Breast epithelium (tissue), 4 donors: ENCODE measurements around the gene NATD1. TPM values are rescaled to one million over a fixed set of nuclear protein-coding genes. Genes with fewer than 3 reads are reported as not detected.

ENCODE experiments used
- DNase-seq, 2 donors: peaks; one replicate each; pipeline ENCODE4 v3.0.0-alpha.2; 2019; ENCODE audit warnings: low spot score in 2 of 2
- H3K27ac ChIP-seq, 2 donors: fragments of 200-600 bp; sonication (generic) in 1 of 2; one replicate each; pipeline ENCODE4 v1.5.1; 2016 to 2019; ENCODE audit warnings: mild to moderate bottlenecking in 1 of 2
- H3K27me3 ChIP-seq, 2 donors: fragments of 200-600 bp; sonication (generic) in 1 of 2; one replicate each; pipeline versions ENCODE4 v1.5.1 to v1.6.0; 2017 to 2019; ENCODE audit warnings: control low read depth in 1 of 2, mild to moderate bottlenecking in 1 of 2
- H3K36me3 ChIP-seq: fragments of 200-600 bp; one replicate; pipeline ENCODE4 v1.5.1; 2019
- H3K4me1 ChIP-seq, 2 donors: fragments of 200-600 bp; sonication (generic); one replicate each; pipeline ENCODE4 v1.5.1; 2016 to 2019; ENCODE audit warnings: control low read depth in 1 of 2
- H3K4me3 ChIP-seq, 3 donors: fragments of 200-600 bp; sonication (generic); 1 replicate in 2 of 3; 2 replicates in 1 of 3; pipeline ENCODE4 v1.5.1; 2016 to 2019; ENCODE audit warnings: mild to moderate bottlenecking in 3 of 3, moderate library complexity in 2 of 3
- H3K9me3 ChIP-seq, 2 donors: fragments of 200-600 bp; sonication (generic) in 1 of 2; one replicate each; pipeline ENCODE4 v1.5.1; 2016 to 2019; ENCODE audit warnings: control low read depth in 1 of 2
- POLR2A ChIP-seq: fragments of 450-650 bp; IDR thresholded peaks from one replicate; pipeline ENCODE4 v1.6.1; 2016; ENCODE audit warnings: antibody characterized with exemption, mild to moderate bottlenecking, moderate library complexity
- POLR2AphosphoS5 ChIP-seq, 3 donors: sonication (generic); formaldehyde crosslinking; IDR thresholded peaks; one replicate each; pipeline ENCODE4 v1.6.1; 2017; ENCODE audit warnings: antibody characterized with exemption in 3 of 3
- intact Hi-C: fragments of 100-400 bp; cut with DNase I; formaldehyde crosslinking; loops from one replicate; pipeline ENCODE4 v1.15.1; 2023; ENCODE audit warnings: low total_unique reads
- total RNA-seq, 3 donors: library from RNA; depleted of rRNA; stranded (reverse); fragments of >200 nt; gene quantifications; one replicate each; pipeline ENCODE4 v1.1.0, GENCODE V29; 2016
- TF ChIP-seq, protein P1 (sequence below), 3 donors: fragments of 450-650 bp; IDR thresholded peaks; one replicate each; pipeline ENCODE4 v1.5.1; 2016 to 2017; ENCODE audit warnings: antibody characterized with exemption in 3 of 3, mild to moderate bottlenecking in 3 of 3, moderate library complexity in 3 of 3

The NATD1 gene
- total RNA-seq, 3 donors from 2014 or later, result 8.2 to 11.8 (median 8.6) TPM

DNA sequence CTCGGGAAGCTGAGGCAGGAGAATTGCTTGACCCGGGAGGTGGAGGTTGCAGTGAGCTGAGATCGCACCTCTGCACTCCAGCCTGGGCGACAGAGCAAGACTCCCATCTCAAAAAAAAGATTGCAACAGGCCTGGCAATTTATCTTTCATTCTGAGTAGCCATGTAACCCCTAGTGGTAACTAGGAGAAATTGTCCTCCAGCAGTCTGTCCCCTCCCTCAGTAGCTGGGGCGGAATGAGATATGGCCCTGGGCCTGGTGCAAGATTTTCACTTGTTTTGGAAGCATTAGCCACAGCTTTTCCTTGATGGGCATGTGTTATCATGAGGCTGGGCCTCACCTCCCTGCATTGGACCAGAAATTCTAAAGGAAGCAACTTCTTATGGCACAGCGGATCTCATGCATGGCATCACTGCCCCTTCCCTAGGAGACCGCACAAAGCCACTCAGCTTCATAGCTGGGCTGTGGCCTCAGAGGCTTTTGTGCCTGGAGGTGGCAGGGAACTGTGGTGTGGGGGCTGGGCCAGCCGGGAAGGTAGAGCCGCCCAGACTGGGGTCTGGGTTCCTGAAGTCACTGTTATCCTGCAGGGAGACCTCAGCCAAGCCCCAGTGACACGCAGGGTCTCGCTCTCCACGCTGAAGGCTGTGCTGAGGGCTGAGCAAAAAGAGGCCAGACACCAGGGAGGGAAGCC is 13.4 kb downstream of the NATD1 start:
- no peak overlapping the region for H3K4me3 ChIP-seq
- H3K9me3 ChIP-seq, result no peaks in the 10 kb centered on the region
- TF ChIP-seq, protein P1, sequence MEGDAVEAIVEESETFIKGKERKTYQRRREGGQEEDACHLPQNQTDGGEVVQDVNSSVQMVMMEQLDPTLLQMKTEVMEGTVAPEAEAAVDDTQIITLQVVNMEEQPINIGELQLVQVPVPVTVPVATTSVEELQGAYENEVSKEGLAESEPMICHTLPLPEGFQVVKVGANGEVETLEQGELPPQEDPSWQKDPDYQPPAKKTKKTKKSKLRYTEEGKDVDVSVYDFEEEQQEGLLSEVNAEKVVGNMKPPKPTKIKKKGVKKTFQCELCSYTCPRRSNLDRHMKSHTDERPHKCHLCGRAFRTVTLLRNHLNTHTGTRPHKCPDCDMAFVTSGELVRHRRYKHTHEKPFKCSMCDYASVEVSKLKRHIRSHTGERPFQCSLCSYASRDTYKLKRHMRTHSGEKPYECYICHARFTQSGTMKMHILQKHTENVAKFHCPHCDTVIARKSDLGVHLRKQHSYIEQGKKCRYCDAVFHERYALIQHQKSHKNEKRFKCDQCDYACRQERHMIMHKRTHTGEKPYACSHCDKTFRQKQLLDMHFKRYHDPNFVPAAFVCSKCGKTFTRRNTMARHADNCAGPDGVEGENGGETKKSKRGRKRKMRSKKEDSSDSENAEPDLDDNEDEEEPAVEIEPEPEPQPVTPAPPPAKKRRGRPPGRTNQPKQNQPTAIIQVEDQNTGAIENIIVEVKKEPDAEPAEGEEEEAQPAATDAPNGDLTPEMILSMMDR (IDR thresholded peaks at IDR 0.05), result peak in 2 of 3 donors; percentile 17 to 34
- TF ChIP-seq POLR2A, result no peak
- H3K27ac ChIP-seq, result no peak overlapping the region
- intact Hi-C loops, result no loop called here
- no peaks in the 10 kb centered on the region for H3K36me3 ChIP-seq
- DNase-seq, result no peak
- no peaks in the 10 kb centered on the region for H3K27me3 ChIP-seq
- H3K4me1 ChIP-seq, result peaks cover 0 to 6% of the 10 kb centered on the region in 2 donors

DNA sequence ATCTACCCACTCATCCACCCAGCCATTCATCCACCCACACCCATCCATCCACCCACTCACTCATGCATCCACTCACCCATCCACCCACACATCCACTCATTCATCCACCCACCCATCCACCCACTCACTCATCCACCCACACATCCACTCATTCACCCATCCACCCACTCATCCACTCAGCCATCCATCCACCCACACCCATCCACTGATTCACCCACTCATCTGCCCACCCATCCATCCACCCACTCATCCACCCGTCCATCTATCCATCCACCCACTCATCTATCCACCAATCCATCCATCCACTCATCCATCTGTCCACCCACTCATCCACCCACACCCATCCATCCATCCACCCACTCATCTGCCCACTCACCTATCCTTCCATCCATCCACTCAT is 17.3 kb downstream of the NATD1 start:
- DNase-seq, result no peak

DNA sequence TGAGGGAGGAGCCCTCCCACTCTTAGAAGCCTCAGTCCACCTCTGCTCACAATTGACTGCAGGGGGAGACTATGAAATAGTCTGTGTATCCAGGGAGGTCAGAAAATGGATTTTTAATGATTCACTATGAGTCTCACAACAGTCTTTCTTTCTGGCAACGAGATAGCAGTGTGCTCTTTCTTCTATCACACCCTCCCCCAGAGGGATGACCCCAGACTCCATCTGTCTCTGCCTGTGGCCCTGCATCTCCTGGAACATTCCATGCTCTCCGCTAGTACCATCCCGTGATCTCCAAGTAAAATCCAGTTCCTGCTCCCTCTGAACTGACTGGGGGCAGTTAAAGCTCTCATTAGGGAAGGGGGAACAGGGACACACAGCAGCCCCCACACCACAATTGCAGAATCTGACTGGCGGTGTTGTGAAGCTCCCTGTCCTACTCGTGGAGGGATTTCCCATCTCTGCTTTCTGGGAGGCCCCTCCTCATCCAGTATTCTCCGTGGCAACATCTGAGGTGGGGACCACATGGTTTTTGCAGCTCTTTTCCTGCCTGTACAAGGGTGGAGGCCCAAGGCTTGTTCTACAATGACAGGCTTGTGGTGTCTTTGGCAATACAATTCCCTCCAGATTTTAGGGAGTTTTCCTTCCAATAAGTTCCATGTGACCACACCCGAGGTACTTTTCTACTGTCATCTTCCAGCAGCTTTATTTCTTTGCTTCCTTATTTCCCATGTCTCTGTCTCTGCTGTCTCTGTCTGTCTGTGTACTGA is 19.4 kb downstream of the NATD1 start:
- H3K27ac ChIP-seq, result no peak overlapping the region
- no peak for DNase-seq
- H3K4me1 ChIP-seq, result no peaks in the 10 kb centered on the region
- H3K27me3 ChIP-seq, result no peaks in the 10 kb centered on the region
- peaks cover 3 to 4% of the 10 kb centered on the region in 2 donors for H3K9me3 ChIP-seq
- H3K36me3 ChIP-seq, result no peaks in the 10 kb centered on the region
- no peak for TF ChIP-seq POLR2AphosphoS5 (IDR thresholded peaks at IDR 0.05)
- TF ChIP-seq, protein P1 (IDR thresholded peaks at IDR 0.05), result no peak
- TF ChIP-seq POLR2A, result no peak
- intact Hi-C loops, result no loop called here
- H3K4me3 ChIP-seq, result no peak overlapping the region

More for the DNA sequence above, 17.3 kb downstream of the NATD1 start:
- Histone ChIP-seq H3K27ac (no peak overlapping the region), H3K4me1 (no peaks in the 10 kb centered on the region), H3K27me3 (no peaks in the 10 kb centered on the region), H3K4me3 (no peak overlapping the region), H3K9me3 (peaks cover 3 to 4% of the 10 kb centered on the region in 2 donors), H3K36me3 (no peaks in the 10 kb centered on the region)
- intact Hi-C loops, result loop anchor here (1.0 kb wide), 1 partner anchor 29 kb away; no protein-coding TSS in a partner anchor
- TF ChIP-seq POLR2AphosphoS5 (IDR thresholded peaks at IDR 0.05) (no peak), POLR2A (no peak)
- TF ChIP-seq, protein P1 (IDR thresholded peaks at IDR 0.05), result no peak

DNA sequence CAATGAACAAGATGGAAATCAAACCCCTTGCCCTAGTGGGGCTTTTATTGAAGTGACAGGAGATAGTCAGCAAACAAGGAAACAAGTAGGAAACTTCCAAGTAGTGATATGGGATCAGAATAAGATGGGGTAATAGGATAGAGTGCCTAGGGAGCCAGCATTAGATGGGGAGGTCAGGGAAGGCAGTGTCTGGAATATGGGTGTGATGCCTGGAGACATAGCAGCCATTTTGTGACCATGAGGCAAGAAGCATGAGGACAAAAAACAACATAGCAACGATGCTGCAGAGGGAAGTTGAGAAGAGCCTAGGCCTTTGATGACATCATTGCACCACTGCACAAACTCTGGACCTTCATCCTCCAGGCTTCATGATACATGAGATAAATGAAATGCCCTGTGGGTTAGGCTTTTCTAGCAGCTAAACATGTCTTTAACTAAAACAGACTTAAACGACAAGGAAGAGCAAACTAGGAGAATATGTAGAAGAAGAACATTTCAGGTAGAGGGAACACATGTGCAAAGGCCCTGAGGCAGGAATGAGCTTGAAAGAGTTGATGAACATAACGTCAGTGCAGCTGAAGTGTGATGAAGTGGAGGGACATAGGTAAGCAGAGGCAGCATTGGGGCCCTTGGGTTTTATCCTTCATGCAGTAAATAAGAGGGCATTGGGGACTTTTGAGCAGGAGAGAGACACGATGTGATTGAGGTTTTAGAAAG is 21.0 kb downstream of the NATD1 start:
- no peak for DNase-seq
- TF ChIP-seq, protein P1 (IDR thresholded peaks at IDR 0.05), result no peak
- TF ChIP-seq POLR2AphosphoS5 (IDR thresholded peaks at IDR 0.05) (no peak), POLR2A (no peak)

More for the DNA sequence above, 21.0 kb downstream of the NATD1 start:
- peaks cover 3 to 4% of the 10 kb centered on the region in 2 donors for H3K9me3 ChIP-seq
- H3K27ac ChIP-seq, result no peak overlapping the region
- intact Hi-C loops, result no loop called here
- no peaks in the 10 kb centered on the region for H3K27me3 ChIP-seq
- no peaks in the 10 kb centered on the region for H3K36me3 ChIP-seq
- no peaks in the 10 kb centered on the region for H3K4me1 ChIP-seq
- H3K4me3 ChIP-seq, result no peak overlapping the region
